C1 segment of cervical spinal cord (tissue), 14 donors: ENCODE data around the gene TTC9B.
"Not testable (repeated sequence)": the region's sequence is repeated elsewhere in the genome, so short reads cannot be mapped to it uniquely, and the experiment has no call there.

Source experiments
- DNase-seq, 14 donors: peaks; one replicate each; lab custom pipeline; 2025; lab: John Stamatoyannopoulos, UW

TTC9B gene

GRCh38 chr19:40171293-40171692, 46.9 kb downstream of the TTC9B start:
- not testable (repeated sequence) for DNase-seq

- not testable (repeated sequence) for DNase-seq
These were observed 47.7 kb downstream of the TTC9B start for GRCh38 chr19:40170303-40170989.

DNA sequence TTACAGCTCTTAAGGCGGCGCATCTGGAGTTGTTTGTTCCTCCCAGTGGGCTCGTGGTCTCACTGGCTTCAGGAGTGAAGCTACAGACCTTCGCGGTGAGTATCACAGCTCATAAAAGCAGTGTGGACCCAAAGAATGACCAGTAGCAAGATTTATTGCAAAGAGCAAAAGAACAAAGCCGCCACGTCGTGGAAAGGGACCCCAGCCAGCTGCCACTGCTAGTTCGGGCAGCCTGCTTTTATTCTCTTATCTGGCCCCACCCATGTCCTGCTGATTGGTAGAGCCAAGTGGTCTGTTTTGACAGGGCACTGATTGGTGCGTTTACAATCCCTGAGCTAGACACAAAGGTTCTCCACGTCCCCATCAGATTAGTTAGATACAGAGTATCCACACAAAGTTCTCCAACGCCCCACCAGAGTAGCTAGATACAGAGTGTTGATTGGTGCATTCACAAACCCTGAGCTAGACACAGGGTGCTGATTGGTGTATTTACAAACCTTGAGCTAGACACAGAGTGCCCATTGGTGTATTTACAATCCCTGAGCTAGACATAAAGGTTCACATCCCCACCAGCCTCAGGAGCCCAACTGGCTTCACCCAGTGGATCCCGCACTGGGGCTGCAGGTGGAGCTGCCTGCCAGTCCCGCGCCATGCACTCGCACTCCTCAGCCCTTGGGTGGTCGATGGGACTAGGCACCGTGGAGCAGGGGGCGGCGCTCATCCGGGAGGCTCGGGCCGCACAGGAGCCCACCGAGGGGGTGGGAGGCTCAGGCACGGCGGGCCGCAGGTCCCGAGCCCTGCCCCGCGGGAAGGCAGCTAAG, 48.5 kb downstream of the TTC9B start:
- not testable (repeated sequence) for DNase-seq
